HG02571 (cell line): ENCODE data around the gene PID1.
"Not testable (repeated sequence)": the region's sequence is repeated elsewhere in the genome, so short reads cannot be mapped to it uniquely, and the experiment has no call there.

Experiments
- ATAC-seq: cut with Tn5 transposase; IDR thresholded peaks from one replicate; pipeline ENCODE4 v1.9.1; 2021; ENCODE audit warnings: mild to moderate bottlenecking, moderate library complexity; ENCODE audit not compliant: unreplicated experiment

Gene PID1

DNA sequence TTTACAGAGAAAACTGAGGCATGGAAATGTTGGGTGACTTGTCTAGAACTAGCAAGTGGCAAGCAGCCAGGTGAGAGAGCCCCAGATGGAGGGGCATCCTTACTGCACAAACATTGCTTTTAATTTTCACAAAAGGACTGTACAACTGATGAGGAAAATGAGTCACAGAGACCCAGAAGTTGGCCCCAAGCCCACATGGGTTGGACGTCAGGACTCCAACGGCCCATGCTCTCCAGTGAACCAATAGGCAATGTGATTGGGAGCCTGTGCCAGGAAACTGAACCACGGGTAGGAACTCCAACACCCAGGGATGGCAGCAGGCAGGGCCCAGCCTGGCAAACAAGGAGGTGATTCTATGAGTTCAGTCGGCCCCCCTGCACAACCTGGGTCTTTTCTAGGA is 50.8 kb downstream of the PID1 start:
- no peak for ATAC-seq

DNA sequence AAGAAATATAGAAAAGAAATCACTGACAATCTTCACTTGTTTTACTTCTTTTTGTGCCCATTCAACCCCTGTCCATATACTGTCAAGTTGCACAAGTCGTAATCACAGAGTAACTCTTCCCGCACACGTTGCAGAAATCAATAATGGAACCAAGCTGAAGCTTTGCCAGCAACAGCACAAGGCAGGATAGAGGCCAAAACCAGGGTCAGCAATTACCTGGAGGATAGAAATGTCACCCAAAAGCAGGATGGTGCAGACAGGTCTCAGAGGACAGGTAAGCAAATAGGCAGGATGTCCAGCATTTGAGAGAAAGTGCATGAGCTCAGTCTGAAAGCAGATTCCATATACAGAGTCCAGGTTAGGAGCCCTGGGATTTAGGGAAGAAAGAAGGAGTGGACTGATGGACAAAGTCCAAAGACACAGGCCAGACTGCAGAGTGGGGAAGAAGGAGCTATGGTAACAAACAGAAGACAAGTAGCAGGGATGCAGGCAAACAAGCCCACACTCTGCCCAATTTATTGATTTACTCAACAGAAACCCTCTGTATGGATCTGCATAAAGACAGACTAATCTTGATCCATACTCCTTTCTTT is 52.7 kb downstream of the PID1 start:
- ATAC-seq = no peak

DNA sequence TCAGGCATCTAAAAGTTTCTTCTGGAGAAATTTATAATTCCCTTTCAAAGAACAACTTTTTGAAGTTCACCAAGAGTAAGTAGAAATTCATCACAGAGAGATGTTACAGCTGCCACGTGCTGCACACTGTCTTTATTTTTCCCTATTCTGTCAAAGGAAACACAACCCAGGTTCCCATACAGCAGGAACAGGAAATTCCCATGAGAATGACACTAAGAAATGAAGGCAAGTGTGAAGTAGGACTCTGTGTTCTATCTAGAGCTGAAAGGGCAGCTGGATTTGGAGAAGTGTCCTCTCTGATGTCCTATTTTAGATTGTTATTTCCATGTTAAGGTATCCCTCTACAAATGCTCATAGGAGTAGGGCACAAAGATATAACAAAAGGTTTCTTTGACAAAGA is 58.8 kb downstream of the PID1 start:
- ATAC-seq = no peak

DNA sequence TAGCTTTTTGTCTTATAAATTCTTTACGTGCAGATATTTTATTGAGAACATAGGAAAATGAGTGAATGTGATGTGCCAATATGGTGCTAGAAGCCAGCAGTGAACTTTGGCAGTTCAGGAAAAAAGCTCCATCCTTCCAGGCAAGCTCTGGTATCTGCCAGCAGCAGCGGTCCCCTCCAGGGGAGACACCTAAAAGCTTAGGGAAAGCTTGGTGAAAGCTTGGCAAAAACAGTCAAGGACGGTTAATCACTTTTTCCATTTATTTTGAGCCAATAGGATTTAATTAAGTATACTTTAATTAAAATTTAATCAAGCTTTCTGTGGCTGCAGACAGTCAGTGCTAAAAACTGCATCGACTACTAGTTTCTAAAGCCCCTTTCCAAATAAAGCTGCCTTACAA is 60.4 kb downstream of the PID1 start:
- no peak for ATAC-seq

DNA sequence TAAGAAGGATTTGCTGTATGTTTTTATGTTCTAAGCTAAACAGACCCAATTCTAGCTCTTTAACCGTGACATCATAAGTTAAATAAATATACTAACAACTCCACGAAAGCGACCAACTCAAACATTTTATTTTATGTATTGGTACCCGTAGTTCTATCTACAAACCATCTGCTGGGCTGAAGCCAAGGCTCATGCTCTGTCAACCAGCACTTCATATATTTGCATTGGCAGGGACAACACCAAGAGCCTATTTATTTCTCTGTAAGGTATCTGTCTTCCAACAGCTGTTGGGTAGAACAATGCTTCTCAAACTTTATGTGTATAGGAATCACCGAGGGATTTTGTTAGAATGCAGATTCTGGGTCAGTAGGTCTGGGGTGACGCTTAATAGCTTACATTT is 64.5 kb downstream of the PID1 start:
- no peak for ATAC-seq

DNA sequence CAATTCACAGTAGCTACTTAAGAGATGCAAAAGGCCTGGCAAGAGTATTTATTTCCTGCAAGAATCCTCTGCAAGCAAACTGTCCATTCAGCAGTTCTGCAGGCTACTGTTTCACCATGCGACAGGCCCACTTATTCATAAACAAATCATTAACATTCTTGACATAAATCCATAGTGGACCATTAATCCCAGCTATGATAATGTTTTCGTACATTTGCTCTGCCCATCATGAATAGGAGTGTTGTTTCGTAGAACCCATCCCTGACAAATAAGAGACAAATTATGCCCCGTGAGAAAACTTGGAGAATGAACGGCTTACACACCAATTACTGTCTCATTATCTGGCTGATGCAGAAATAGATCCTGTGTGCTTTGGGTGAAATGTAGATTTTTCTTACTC is 65.4 kb downstream of the PID1 start:
- ATAC-seq = no peak

DNA sequence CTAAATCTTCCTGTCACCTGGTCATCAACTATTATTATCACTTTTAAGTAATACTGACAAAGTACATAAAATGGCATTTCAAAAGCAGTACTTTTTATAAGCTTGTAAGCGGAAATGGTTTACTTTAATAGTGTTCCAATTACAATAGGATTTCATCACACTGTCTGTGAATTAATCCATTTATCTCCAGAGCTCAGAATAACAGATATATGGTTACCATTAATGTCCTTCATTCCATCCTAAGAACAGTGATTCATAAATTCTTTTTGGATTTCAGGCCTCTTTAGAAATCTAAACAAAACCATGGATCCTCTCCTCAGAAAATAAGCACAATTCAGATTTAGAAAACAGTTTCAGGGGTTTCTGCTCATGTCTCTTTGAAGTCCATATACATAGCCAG is 68.4 kb downstream of the PID1 start:
- ATAC-seq = no peak

DNA sequence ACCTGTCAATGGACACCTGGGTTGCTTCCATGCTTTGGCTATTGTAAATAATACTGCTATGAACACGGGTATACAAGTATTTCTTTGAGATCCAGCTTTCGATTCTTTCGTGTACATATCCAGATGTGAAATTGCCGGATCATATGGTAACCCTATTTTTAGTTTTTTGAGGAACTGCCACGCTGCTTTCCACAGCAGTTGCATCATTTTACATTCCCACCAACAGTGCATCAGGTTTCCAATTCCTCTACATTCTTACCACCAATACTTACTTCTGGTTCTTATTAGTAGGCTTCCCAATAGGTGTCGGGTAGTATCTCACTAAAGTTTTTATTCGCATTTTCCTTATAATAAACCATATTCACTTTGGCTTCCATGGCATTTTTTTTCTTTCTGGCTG is 69.6 kb downstream of the PID1 start:
- no peak for ATAC-seq

DNA sequence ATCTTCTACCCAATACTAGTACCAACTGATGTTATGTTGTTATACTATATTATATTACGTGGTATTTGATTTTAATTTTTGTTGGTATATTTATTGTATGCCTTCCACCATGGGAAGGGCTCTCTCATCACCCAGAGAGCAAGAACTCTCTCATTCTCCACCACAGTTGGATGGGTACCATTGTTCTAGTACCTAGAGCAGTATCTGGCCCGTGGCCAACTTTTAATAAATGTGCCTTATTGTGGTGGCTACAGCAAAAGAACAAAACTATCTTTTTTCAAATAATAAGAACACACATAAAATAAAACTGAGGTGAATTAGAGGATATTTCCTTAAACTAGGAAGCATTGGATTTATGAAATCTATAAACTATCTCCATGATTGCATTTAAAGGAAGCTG is 71.8 kb downstream of the PID1 start:
- no peak for ATAC-seq

DNA sequence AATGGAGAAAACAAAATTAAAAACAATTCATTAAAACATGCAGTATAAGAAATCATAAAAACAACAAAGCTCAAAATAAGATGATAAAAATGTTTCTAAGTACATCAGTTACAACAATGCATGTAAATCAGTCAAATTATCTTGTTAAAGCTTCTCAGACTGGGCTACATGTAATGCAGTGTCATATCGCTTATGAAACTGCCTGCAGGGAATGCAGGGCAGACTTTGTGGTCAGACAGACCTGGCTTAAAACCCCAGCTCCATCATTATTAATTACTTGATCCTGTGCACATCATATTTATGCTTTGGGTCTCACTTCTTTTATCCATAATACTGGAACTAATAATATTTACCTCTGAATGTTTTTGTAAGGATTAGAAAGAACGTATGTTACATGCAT is 74.6 kb downstream of the PID1 start:
- ATAC-seq = no peak

DNA sequence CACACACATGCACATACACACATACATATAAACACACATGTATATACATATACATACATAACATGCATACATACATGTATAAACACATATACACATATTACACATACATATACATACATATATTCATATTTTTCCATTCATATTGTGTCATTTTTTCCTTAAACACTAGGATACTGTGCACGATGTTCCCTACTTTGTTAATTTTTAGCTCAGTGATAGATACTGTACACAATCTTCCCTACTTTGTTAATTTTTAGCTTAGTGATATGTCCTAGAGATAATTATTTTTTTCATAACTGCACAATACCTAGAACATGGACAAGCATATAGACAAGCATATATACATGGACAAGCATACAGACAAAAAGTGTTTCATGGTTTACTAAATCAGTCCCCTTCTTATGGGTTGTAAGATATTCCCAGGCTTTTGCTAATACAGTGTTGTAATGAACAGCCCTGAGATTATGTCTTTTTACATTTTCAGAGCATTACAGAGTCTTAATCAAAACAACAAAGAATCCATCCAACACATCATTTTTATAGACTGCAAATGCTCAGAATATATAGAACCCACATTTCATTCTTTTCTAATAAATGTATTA is 75.6 kb downstream of the PID1 start:
- no peak for ATAC-seq

DNA sequence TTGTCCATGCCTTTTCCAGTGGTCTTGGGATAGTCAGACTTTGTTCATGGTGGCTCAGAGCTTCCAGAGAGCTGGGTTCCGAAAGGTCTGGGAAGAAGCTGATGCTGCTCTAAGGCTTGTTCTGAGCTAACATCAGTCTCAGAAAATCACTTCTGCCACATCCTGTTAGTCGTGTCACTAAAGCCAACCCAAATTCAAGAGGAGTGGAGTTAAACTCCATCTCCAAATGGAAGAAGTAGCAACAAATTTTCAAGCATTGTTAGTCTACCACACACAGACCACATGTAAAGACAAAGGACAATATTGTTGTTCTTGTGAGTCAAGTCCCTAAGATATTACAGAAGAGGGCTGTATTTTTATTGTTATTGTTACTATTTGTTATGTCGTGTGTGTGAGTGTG is 77.8 kb downstream of the PID1 start:
- no peak for ATAC-seq

DNA sequence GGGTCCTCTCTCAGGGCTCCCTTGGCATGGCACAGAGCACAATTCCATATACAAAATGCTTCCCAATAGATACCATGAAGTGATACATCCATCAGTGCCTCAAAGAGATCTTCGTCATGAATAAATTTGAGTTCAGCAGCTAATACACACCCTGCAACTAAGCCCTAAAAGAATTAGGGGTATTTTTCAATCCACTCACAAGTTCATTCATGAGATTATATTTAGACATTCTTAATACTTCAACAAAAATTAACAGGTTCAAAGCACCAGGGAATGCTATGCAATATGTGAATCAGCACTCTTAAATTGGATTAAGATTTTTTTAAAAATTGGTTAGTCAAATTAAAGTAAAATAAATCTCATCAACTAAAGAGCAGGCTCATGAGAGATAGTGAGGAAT is 79.7 kb downstream of the PID1 start:
- no peak for ATAC-seq

DNA sequence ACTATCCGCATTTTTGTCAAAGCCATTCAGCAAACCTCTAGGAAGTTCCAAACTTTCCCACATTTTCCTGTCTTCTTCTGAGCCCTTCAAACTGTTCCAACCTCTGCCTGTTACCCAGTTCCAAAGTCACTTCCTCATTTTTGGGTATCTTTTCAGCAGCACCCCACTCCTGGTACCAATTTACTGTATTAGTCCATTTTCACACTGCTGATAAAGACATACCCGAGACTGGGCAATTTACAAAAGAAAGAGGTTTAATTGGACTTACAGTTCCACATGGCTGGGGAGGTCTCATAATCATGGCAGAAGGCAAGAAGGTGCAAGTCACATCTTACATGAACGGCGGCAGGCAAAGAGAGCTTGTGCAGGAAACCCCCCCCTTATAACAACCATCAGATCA is 84.0 kb downstream of the PID1 start:
- not testable (repeated sequence) for ATAC-seq

DNA sequence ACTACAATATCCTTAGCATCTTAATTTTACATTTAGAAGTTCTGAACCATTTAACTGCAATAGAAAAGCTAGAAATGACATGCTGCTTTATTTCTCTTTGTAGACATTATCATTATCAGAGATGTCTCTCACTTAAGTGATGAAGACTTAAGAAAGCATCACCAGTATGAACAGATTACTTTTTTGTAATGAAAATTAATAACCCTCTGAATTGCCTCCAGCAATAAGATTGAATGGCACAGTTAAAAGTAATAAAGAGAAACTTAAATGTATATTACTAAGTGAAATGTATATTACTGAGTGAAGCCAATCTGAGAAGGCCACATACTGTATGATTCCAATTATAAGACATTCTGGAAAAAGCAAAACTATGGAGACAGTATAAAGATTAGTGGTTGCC is 89.4 kb downstream of the PID1 start:
- no peak for ATAC-seq

DNA sequence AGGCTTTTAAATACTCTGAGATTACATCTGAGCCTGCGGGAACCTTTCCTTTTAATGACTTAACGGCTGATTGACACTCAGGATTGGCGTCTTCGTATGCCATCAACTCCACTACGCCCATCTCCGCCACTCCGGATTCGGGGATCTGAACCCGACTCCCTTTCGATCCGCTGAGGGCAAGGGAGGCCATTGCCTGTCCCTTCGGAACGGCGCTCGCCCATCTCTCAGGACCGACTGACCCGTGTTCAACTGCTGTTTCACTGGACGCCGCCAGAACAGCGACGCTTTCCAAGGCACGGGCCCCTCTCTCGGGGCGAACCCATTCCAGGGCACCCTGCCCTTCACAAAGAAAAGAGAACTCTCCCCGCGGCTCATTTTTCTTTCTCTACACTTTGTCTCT is 90.4 kb downstream of the PID1 start:
- no peak for ATAC-seq

DNA sequence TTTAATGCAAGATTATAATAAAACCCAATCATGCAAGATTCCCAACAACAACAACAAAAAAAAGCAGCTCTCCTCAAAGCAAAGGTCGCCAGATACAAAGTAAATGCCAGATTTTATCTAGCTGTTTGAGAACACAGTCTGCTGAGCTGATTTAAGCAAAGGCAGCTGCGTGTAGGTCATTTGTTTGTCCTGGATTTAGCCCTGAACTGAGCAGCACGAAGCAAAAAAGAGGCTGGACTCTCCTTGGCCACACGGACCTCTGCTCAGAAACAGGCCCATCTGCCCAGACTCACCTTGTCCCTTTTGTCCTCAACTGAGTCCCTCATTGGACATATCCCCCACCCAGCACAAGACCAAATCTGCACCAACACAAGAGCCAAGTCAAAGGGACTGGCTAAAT is 91.5 kb downstream of the PID1 start:
- no peak for ATAC-seq

DNA sequence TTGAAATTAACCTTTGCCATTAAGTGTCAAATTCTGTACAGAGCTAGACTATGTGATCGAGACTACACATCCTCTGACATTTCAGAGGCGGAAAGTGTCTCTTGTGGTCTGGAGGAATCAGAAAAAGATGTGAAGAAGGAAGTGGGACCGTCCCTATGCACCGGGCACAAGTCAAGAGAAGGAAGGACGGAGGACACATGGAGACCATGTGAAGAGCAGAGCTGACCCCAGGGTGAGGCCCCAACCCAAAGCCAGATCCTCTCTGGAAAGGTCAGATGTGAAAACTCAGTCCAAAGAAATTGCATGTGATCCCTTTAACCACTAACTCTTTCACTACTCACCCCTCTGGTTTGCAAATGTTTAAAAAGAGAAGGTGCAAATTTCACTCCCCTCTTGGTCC is 92.4 kb downstream of the PID1 start:
- ATAC-seq = no peak

DNA sequence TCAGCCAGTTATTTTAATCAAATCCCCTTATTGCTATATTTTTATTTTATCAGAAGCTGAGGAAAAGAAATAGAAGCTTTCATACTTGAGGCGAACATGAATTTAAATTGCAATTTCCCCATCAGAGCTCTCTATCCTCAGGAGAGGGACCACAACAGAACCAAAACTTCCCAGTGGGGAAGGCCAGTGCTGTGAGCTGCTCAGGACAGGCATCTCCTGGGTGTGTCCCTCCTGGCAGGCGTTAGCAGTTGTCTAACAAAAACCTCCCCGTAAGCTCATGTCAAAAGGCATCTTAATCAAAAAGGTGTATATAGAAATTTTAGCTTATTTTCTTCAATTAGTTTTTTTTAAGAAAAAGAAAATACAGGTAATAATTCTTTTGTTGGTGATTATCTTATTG is 93.0 kb downstream of the PID1 start:
- ATAC-seq = no peak

DNA sequence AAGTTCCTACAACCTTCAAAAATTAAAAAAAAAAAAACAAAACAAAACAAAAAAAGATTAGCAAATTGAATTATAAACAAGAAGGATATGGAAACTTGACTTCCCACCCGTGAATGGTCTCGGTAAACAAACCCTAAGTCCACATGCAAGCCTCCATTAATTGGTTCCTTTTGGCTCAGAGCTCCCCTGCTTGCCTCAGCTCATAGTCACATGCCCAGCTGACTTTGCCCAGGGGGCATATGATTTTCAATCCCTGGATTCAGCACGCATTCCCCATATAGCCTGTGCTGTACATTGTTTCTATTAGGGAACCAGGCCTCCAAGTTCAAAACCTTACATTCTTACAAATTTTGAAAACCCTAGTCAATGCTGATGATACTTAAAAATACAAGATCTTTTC is 95.0 kb downstream of the PID1 start:
- ATAC-seq = no peak

DNA sequence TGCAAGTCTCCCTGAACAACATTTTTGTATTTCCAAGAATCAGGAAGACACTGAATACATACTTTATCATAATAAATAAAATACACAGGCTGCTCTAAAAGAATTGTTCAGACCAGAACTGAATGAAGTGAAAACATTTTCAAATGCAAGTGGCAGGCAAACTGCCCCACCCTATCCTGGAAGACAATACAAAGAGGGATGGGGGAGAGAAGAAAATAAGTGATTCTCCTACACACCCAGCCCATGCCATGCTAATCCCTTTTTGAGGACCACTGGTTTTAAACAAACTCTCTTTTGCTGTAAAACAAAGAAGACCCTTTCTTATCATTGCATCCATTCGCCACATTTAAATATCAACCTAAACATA is 95.6 kb downstream of the PID1 start:
- ATAC-seq = no peak

DNA sequence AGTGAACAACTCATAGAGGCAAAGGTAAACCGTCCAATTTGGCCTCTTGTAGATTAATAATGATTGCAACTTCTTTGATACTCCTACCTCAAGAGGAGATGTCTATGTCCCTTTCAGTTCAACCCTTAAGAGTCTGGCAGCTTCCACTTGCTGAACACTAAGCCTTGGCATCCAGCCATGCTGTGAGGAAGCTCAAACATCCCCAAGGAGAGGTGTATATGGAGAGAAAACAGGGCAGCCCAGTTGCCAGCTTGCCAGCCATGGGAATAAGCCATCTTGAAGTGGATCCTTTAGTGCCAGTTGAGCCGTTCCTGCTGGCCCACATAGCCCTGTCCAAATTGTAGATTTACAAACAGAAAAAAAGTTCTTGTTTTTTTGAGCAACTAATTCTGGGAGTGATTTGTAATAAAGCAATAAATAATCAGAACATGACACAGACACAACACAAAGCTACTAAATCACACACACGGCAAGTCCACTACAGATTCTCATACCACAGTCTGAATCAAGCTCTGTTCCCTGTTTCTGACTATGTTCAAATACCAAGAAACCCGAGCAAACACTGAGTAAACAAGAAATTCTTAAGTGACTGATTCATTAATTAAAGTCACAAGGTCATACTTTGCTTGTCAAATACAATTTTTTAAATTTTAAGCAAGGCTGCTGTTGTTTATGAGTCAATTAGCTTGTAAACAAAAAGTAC is 96.1 kb downstream of the PID1 start:
- ATAC-seq = no peak

DNA sequence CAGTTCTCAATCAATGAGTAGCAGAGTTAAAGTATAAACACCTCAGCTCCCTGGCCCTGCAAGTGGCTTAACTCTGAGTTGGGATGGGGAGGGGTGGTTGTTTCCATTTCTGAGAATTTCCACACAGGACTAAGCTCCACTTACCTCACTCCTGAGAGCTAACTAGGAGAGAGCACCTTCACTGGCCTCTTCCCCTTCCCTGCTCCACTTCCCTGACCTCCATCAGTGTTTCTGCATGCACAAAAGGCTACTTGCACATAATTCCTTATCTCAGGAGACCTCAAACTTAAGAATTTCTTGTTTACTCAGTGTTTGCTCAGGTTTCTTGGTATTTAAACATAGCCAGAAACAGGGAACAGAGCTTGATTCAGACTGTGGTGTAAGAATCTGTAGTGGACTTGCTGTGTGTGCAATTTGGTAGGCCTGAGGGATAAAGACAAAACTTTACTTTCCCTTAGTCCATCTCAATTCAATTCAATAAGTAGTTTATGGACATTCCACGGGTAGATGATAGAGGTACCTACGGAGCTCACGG is 97.2 kb downstream of the PID1 start:
- no peak for ATAC-seq
